Mucosa of stomach (tissue), 1 donor: ENCODE results near the gene ARHGAP15.
"Not testable (repeated sequence)": the region's sequence is repeated elsewhere in the genome, so short reads cannot be mapped to it uniquely, and the experiment has no call there.

Experiments
- H3K27me3 ChIP-seq: one replicate; pipeline ENCODE4 v1.7.0; 2013; ENCODE audit warnings: mild to moderate bottlenecking, low read length; ENCODE audit not compliant: control insufficient read depth, insufficient read depth
- H3K36me3 ChIP-seq: one replicate; pipeline ENCODE4 v1.7.0; 2013; ENCODE audit warnings: low read length; ENCODE audit not compliant: control insufficient read depth, insufficient read depth
- H3K4me1 ChIP-seq: one replicate; pipeline ENCODE4 v1.7.0; 2013; ENCODE audit warnings: mild to moderate bottlenecking, low read length; ENCODE audit not compliant: control insufficient read depth, insufficient read depth
- H3K4me3 ChIP-seq: one replicate; pipeline ENCODE4 v1.7.0; 2013; ENCODE audit warnings: low read length
- H3K9ac ChIP-seq: one replicate; pipeline ENCODE4 v1.7.0; 2013; ENCODE audit warnings: mild to moderate bottlenecking, low read length, moderate library complexity
- H3K9me3 ChIP-seq: one replicate; pipeline ENCODE4 v1.7.0; 2013; ENCODE audit warnings: mild to moderate bottlenecking, low read length, moderate library complexity; ENCODE audit not compliant: control insufficient read depth
- donor health status: Pancreatic carcinoma.

Gene ARHGAP15

GRCh38 chr2:143525402-143525860, 396.2 kb downstream of the ARHGAP15 start:
- Histone ChIP-seq H3K9me3 (no peaks in the 10 kb centered on the region), H3K27me3 (no peaks in the 10 kb centered on the region), H3K4me3 (no peak overlapping the region), H3K36me3 (no peaks in the 10 kb centered on the region), H3K9ac (no peak overlapping the region), H3K4me1 (no peaks in the 10 kb centered on the region)

DNA sequence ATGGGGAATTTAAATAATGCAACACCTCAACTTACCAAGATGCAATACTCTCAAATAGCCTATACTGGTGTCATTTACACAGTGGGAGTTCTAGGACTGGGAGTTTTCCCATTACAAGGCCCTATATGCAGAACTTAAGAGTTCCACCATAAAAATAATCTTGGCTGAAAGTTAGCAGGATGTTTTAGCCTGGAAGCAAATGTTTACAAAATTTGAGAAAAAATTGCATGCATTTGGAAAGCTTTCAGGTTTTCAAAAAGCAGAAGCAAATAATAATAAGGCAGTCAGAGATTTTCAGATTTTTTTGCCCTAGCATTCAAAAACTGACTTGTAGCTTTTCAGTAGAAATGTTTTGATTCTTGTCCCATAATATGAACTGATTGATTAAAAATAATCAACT, 397.3 kb downstream of the ARHGAP15 start:
- no peaks in the 10 kb centered on the region for H3K4me1 ChIP-seq
- H3K4me3 ChIP-seq: no peak overlapping the region
- H3K9me3 ChIP-seq: no peaks in the 10 kb centered on the region

DNA sequence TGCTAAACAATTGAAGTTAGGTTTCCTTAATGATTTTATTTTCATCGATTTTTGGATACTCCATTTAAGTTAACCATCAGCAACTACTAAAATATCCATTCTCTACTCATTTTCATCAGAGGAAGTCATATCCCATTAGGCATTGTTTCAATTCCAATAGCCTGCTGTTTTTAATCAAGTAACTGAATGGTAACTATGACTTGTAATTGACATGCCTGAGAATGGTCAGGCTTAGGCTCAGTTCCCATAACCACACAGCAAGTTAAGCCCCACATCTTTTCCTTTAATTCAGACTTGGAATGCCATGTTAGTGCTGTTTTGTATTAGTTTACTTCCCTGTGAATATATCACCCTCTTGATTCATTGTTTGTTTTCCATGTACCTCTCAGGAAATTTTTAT, 398.8 kb downstream of the ARHGAP15 start:
- Histone ChIP-seq H3K4me3 (no peak overlapping the region), H3K4me1 (no peaks in the 10 kb centered on the region), H3K36me3 (no peaks in the 10 kb centered on the region), H3K27me3 (no peaks in the 10 kb centered on the region), H3K9me3 (no peaks in the 10 kb centered on the region), H3K9ac (no peak overlapping the region)

More for the DNA sequence above, 397.3 kb downstream of the ARHGAP15 start:
- Histone ChIP-seq H3K9ac (no peak overlapping the region), H3K36me3 (no peaks in the 10 kb centered on the region), H3K27me3 (no peaks in the 10 kb centered on the region)

DNA sequence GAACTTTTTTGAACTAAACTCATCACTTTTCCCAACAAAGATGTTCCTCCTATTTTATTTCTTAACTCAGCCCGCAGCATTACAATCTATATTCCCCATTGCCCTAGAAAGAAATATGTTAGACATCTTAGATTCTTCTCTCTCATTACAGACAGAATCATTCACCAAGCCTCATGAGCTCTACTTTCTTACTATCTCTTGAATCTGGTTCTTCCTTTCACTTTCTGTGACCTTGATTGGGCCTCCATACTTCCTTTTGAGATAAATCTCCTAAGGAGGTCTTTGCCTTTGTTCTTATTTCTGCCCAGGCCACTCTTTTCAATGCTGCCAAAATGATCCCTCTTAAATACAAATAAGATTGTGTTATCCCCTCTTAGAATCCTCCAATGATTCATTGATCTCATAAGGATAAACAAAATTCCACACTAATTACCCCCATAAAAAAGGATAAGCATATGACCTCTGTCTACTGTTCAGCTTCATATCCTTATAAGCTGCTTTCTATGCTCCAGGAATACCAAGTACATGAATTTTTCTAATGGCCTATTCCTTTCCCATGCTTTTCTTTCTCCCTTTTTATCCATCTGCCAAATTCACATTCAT, 400.0 kb downstream of the ARHGAP15 start:
- no peaks in the 10 kb centered on the region for H3K36me3 ChIP-seq
- H3K9me3 ChIP-seq: no peaks in the 10 kb centered on the region
- no peak overlapping the region for H3K9ac ChIP-seq
- no peak overlapping the region for H3K4me3 ChIP-seq
- H3K4me1 ChIP-seq: no peaks in the 10 kb centered on the region
- no peaks in the 10 kb centered on the region for H3K27me3 ChIP-seq

- H3K4me3 ChIP-seq: no peak overlapping the region
- no peaks in the 10 kb centered on the region for H3K27me3 ChIP-seq
- no peaks in the 10 kb centered on the region for H3K4me1 ChIP-seq
- no peaks in the 10 kb centered on the region for H3K36me3 ChIP-seq
- H3K9ac ChIP-seq: no peak overlapping the region
- no peaks in the 10 kb centered on the region for H3K9me3 ChIP-seq
Measured at GRCh38 chr2:143530758-143531157, 401.5 kb downstream of the ARHGAP15 start.

DNA sequence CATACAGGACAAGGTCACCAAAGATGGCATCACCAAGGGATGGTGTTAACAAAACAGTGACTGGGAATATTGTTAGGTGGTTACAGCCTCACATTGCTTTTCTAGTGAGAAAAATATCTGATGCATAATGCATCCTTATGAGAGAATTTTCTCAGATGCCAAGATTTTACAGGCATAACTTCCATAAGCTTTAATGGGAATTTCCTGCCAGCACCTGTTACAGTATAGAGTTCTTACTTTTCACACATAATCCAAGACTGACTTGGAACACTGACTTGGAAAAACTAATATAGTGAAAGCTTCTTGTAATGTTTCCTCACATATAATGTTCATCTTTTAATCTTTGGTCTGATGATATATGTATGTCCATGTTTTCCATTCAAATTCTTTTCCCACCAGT, 402.8 kb downstream of the ARHGAP15 start:
- no peaks in the 10 kb centered on the region for H3K9me3 ChIP-seq
- H3K4me3 ChIP-seq: no peak overlapping the region
- no peaks in the 10 kb centered on the region for H3K4me1 ChIP-seq
- H3K9ac ChIP-seq: no peak overlapping the region
- no peaks in the 10 kb centered on the region for H3K36me3 ChIP-seq
- no peaks in the 10 kb centered on the region for H3K27me3 ChIP-seq

DNA sequence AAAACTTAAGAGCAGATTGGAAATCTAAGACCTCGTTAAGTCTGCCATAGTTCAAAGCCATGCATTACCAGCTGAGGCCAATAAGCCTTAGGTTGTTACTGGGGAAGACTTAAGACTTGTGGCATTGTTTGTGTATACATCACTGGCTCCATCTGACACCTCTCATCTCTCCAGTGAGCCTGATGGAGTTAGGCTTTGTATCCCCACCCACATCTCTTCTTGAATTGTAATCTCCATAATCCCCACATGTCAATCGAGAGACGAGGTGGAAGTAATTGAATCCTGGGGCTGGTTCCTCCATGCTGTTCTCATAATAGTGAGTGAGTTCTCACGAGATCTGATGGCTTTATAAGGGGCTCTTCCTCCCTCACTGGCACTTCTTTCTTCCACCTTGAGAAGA, 404.6 kb downstream of the ARHGAP15 start:
- H3K9me3 ChIP-seq: no peaks in the 10 kb centered on the region
- no peak overlapping the region for H3K4me3 ChIP-seq
- H3K36me3 ChIP-seq: no peaks in the 10 kb centered on the region
- no peak overlapping the region for H3K9ac ChIP-seq
- H3K4me1 ChIP-seq: no peaks in the 10 kb centered on the region
- H3K27me3 ChIP-seq: no peaks in the 10 kb centered on the region

DNA sequence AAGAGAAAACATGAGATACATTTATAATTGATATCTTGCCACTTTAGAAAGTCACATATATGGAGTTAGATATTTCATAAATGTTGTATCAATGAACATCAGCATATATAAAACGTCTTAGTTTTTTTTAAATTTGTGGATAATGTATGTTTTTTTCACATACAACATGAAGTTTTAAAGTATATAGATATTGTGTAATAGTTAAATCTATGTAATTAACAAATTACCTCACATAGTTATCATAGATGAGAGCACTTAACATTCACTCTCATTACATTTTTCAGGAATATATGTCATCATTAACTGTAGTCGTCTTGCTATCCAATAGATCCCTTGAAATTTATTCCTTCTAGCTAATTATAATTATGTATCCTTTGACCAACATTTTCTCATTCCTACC, 406.6 kb downstream of the ARHGAP15 start:
- no peaks in the 10 kb centered on the region for H3K36me3 ChIP-seq
- H3K4me1 ChIP-seq: no peaks in the 10 kb centered on the region
- H3K27me3 ChIP-seq: no peaks in the 10 kb centered on the region
- H3K9ac ChIP-seq: no peak overlapping the region
- H3K9me3 ChIP-seq: no peaks in the 10 kb centered on the region
- H3K4me3 ChIP-seq: no peak overlapping the region

GRCh38 chr2:143541899-143542298, 412.7 kb downstream of the ARHGAP15 start:
- H3K9ac ChIP-seq, H3K9me3 ChIP-seq, H3K4me3 ChIP-seq, H3K36me3 ChIP-seq, H3K27me3 ChIP-seq, H3K4me1 ChIP-seq: not testable (repeated sequence)

- H3K4me1 ChIP-seq: no peaks in the 10 kb centered on the region
- H3K9ac ChIP-seq: no peak overlapping the region
- no peaks in the 10 kb centered on the region for H3K27me3 ChIP-seq
- H3K4me3 ChIP-seq: no peak overlapping the region
- H3K9me3 ChIP-seq: no peaks in the 10 kb centered on the region
- no peaks in the 10 kb centered on the region for H3K36me3 ChIP-seq
Measured at GRCh38 chr2:143545059-143545948, 416.1 kb downstream of the ARHGAP15 start.

DNA sequence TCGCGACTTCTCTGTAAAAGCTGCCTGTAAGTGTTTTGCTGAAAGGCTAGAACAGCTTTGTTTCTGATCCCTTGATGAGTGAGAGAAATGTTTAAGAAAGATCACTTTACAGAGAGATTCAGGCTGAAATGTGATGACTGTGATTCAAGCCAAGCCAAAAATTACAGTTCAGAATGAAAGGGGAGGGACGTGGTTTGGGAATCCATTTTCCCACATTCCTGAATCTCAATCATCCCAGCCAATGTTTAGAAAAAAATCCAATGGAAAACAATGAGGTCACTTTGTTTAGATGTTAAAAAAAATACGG, 416.7 kb downstream of the ARHGAP15 start:
- Histone ChIP-seq H3K36me3 (no peaks in the 10 kb centered on the region), H3K9ac (no peak overlapping the region), H3K9me3 (no peaks in the 10 kb centered on the region), H3K4me3 (no peak overlapping the region), H3K4me1 (no peaks in the 10 kb centered on the region), H3K27me3 (no peaks in the 10 kb centered on the region)

GRCh38 chr2:143548032-143548431, 418.8 kb downstream of the ARHGAP15 start:
- Histone ChIP-seq H3K9me3 (no peaks in the 10 kb centered on the region), H3K36me3 (no peaks in the 10 kb centered on the region), H3K4me3 (no peak overlapping the region), H3K9ac (no peak overlapping the region), H3K4me1 (no peaks in the 10 kb centered on the region), H3K27me3 (no peaks in the 10 kb centered on the region)
